Measurements from ENCODE around the gene MYBBP1A.
A peak's percentile ranks its signal among the peaks of the same experiment; 100 is the strongest.

Gene MYBBP1A

DNA sequence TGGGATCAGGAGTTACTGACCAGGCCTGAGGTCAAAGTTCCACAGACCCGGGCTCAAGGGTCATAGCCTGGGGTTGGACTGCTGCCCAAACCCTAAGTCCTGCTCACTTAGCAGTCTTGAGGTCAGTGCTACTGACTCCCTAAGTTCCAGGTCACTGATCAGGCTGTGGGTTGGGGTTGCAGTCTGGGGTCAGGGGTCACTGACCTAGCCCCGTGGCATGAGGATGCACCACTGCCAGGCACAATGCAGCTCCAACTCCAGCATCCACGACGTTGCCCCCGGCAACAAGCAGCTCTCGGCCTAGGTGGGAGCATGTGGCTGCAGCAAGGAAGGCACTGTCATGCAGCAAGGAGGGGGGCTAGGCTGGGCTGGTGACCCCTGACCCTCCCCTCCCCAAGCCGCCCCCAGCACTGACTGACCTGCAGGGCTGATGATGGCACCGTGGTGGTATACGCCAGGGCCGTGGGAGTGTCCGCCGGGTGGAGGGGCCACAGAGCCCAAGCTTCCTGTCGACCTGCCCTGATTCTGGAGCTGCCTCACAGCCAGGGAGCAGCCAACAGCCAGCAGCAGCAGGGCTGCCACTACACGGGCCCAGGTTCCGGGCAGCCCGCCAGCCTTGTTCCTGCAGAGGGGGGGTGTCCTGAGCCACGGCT, 4.1 kb upstream of the MYBBP1A start:
- no peak overlapping the region for H3K9ac ChIP-seq
- TF ChIP-seq Cebpa-rat (IDR thresholded peaks at IDR 0.05) = no peak
- peaks cover 20 to 56% (median 48%) of the 10 kb centered on the region in 10 experiments for H3K4me1 ChIP-seq
- H3K36me3 ChIP-seq = peaks cover 0 to under 1% (median 0%) of the 10 kb centered on the region in 11 experiments; a peak in 3 of 22 replicates
- H3K4me2 ChIP-seq = peak overlapping the region in 5 of 11 experiments; percentile 56 to 79 (median 71); a peak in 4 of 22 replicates
- H3K9me3 ChIP-seq (replicated peaks in 1 of 11) = no peaks in the 10 kb centered on the region
- H3K27me3 ChIP-seq = no peaks in the 10 kb centered on the region
- no peak overlapping the region for H3K4me3 ChIP-seq
- peaks cover 0 to 6% (median 0%) of the 10 kb centered on the region in 11 experiments; a peak in 4 of 22 replicates for H4K20me1 ChIP-seq
- H3K27ac ChIP-seq = no peak overlapping the region

DNA sequence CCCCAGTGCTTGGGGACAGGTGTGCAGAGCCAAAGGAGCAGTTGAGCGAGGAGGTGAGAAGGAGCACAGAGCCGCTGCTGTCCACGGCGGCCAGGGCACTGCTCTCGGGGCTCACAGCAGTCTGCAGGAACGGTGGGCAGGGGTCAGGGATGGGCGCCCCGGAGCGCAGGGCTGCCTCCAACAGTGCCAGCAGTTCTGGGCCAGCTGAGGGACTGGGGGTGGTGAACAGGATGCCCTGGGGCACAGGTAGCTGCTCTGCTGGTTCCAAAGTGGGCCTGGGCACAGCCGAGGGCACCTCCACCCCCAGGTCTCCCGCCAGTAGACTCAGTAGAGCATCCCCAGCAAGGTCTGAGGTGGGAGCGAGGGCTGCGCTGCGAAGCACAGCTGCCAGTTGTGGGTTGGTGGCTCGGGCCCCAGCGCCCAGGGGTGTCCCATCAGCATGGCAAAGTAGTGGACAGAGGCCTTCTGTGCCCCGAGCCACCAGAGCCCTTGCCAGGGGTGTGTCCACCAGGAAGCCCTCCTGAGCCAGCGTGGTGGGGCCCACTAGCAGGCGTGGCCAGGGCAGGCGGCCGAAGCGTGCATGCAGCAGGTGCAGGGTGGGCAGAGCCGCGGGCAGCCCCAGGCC, 3.3 kb upstream of the MYBBP1A start:
- H3K4me2 ChIP-seq = no peak overlapping the region
- peaks cover 0 to 14% (median 5%) of the 10 kb centered on the region in 11 experiments; a peak in 8 of 22 replicates for H4K20me1 ChIP-seq
- H3K27ac ChIP-seq = no peak overlapping the region
- H3K36me3 ChIP-seq = peaks cover 0 to 9% (median 6%) of the 10 kb centered on the region in 11 experiments; a peak in 15 of 22 replicates
- H3K4me1 ChIP-seq = peaks cover 28 to 64% (median 56%) of the 10 kb centered on the region in 10 experiments
- H3K9ac ChIP-seq = no peak overlapping the region
- H3K9me3 ChIP-seq (replicated peaks in 1 of 11) = no peaks in the 10 kb centered on the region
- H3K27me3 ChIP-seq = no peaks in the 10 kb centered on the region
- TF ChIP-seq Cebpa-rat (IDR thresholded peaks at IDR 0.05) = no peak
- no peak overlapping the region for H3K4me3 ChIP-seq

DNA sequence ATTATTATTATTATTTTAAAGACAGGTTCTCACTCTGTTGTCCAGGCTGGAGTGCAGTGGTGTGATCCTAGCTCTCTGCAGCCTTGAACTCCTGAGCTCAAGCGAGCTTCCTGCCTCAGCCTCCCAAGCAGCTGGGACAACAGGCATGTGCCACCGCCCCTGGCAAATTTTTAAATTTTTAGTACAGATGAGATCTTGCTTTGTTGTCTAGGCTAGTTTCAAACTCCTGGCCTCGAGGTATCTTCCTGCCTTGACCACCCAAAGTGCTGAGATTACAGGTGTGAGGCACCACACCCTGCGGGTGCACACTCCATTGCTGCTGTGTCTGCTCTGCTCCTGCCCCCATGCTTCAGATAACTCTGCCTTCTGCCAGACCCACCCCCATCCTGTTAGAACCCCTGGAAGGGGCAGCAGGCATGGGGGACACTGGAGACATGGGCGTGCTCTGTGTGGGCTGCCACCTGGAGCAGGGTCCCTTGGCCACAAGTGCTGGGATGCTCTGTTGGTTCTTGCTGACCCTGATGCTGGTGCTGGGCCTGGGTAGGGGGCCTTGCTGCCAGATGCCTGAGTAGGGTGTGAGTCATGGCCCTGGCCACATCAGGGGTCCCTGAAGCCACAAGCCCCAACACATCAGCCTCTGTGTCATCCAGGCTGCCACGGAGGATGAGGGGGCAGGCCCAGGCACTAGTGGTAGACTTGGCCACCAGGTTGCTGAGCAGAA, 2.6 kb upstream of the MYBBP1A start:
- peaks cover 30 to 67% (median 61%) of the 10 kb centered on the region in 10 experiments for H3K4me1 ChIP-seq
- H3K36me3 ChIP-seq = peaks cover 4 to 15% (median 13%) of the 10 kb centered on the region in 11 experiments; a peak in 21 of 22 replicates
- no peak overlapping the region for H3K4me2 ChIP-seq
- TF ChIP-seq Cebpa-rat (IDR thresholded peaks at IDR 0.05) = no peak
- H3K4me3 ChIP-seq = no peak overlapping the region
- H4K20me1 ChIP-seq = peaks cover 0 to 21% (median 9%) of the 10 kb centered on the region in 11 experiments; a peak in 8 of 22 replicates
- H3K27me3 ChIP-seq = no peaks in the 10 kb centered on the region
- H3K9ac ChIP-seq = no peak overlapping the region
- no peaks in the 10 kb centered on the region for H3K9me3 ChIP-seq (replicated peaks in 1 of 11)
- H3K27ac ChIP-seq = no peak overlapping the region

DNA sequence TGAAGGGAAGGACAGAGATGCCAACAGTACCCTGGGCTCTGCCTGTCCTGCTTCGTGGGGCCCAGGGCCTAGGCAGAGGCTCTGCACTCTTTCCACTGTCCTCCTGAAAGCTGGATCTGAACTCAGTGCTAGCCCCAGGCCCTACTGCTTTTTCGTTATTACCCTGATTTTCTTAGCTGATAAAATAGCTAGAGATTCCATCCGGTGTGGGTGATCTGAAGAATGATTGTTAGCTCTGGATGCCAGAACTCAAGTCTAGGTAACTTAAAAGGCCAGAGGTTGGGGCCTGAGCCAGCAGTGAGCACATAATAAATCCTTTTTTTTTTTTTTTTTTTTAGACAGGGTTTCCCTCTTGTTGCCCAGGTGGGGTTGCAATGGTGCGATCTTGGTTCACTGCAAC, 1.8 kb upstream of the MYBBP1A start:
- H3K4me2 ChIP-seq = no peak overlapping the region; a peak in 1 of 22 replicates
- no peak overlapping the region for H3K4me3 ChIP-seq
- H3K36me3 ChIP-seq = peaks cover 12 to 23% (median 21%) of the 10 kb centered on the region in 11 experiments
- no peak for TF ChIP-seq Cebpa-rat (IDR thresholded peaks at IDR 0.05)
- no peak overlapping the region; a peak in 1 of 22 replicates for H3K27ac ChIP-seq
- H3K9me3 ChIP-seq (replicated peaks in 1 of 11) = no peaks in the 10 kb centered on the region
- H4K20me1 ChIP-seq = peaks cover 0 to 29% (median 16%) of the 10 kb centered on the region in 11 experiments; a peak in 12 of 22 replicates
- H3K4me1 ChIP-seq = peaks cover 26 to 59% (median 53%) of the 10 kb centered on the region in 10 experiments
- H3K27me3 ChIP-seq = no peaks in the 10 kb centered on the region
- no peak overlapping the region for H3K9ac ChIP-seq

DNA sequence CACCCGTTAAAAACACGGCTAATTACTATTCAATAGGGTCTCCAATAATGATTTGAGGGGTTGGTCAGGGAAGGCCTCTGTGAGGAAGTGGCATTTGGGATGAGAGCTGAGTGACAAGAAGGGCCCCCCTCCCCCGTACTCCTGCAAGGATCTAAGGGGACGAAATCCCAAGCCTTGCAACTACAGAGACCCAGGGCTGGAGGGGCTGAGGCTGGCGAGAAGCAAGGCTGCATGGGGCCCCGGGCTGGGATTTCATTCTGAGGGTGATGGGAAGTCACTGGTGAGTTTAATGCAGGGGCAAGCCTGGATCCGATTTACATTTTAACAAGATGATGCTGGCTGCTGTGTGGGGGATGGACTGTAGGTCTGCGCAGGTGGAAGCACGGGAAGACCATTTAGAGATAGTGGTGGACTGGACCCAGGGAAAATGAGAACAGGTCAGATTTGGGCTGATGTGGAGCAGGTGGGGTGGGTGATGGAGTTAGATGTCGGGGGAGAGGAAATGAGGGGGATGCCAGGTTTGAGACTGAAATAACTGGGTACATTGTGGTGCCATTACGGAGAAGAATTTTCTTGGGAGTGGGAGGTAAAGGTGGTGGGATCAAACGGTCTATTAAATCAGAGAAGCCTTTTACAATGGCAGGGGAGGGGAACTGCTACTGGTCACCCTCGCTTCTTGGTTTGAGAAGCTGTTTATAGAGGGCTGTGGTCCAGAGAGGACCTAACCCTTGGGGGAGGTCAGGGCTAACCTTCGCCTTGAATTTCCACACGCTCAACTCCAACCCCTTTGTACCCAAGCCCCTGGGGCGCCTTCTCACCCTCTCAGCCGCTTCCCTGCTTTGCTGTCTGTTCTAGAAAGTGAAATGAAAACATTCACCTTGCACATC, 932 bp upstream of the MYBBP1A start:
- Histone ChIP-seq H3K27me3 (no peaks in the 10 kb centered on the region), H3K36me3 (peaks cover 21 to 32% (median 30%) of the 10 kb centered on the region in 11 experiments), H3K4me3 (peak overlapping the region; percentile 78 to 97 (median 92)), H3K4me2 (peak overlapping the region; percentile 82 to 98 (median 95)), H3K9me3 (replicated peaks in 1 of 11) (no peaks in the 10 kb centered on the region), H3K4me1 (peaks cover 24 to 51% (median 44%) of the 10 kb centered on the region in 10 experiments), H3K9ac (peak overlapping the region; percentile 72 to 92 (median 87); a peak in 21 of 22 replicates), H4K20me1 (peaks cover 0 to 37% (median 25%) of the 10 kb centered on the region in 11 experiments; a peak in 13 of 22 replicates), H3K27ac (peak overlapping the region; percentile 57 to 90 (median 85); a peak in 21 of 22 replicates)
- TF ChIP-seq Cebpa-rat (IDR thresholded peaks at IDR 0.05) = no peak

DNA sequence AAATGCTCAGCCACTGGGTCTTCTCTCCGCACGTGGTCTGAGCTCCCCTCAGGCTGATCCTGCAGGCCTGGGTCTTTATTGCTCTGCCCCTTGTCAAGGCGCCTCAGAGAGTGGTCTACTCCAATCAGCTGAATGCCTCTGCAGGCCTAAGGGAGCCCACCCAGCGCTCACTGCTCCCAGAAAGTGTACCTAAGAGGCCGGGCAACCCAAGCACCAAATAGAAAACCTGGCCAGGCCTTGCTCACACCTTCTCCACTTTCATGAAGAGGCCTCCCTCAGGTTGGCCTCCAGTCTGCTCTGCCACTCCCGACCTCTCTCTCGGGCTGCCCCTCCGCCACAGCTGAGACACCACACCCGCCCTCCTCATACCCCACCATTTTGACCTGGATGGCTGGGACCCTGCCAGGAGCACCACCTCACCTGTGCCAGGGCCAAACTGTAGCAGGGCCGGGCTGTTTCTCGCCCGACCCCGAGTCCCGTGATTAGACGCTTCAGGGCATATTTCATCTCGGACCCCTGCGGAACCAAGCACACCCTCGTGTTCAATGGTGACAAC, 665 bp downstream of the MYBBP1A start:
- H3K4me1 ChIP-seq = peaks cover 24 to 35% (median 28%) of the 10 kb centered on the region in 10 experiments
- H3K4me3 ChIP-seq = peak overlapping the region; percentile 78 to 97 (median 92)
- H3K9ac ChIP-seq = peak overlapping the region; percentile 77 to 92 (median 87)
- H4K20me1 ChIP-seq = peaks cover 0 to 53% (median 41%) of the 10 kb centered on the region in 11 experiments; a peak in 18 of 22 replicates
- H3K36me3 ChIP-seq = peaks cover 37 to 48% (median 46%) of the 10 kb centered on the region in 11 experiments
- H3K9me3 ChIP-seq (replicated peaks in 1 of 11) = no peaks in the 10 kb centered on the region
- H3K27me3 ChIP-seq = no peaks in the 10 kb centered on the region
- H3K27ac ChIP-seq = peak overlapping the region in 10 of 11 experiments; percentile 45 to 90 (median 86); a peak in 21 of 22 replicates
- no peak for TF ChIP-seq Cebpa-rat (IDR thresholded peaks at IDR 0.05)
- H3K4me2 ChIP-seq = peak overlapping the region; percentile 90 to 98 (median 95)

DNA sequence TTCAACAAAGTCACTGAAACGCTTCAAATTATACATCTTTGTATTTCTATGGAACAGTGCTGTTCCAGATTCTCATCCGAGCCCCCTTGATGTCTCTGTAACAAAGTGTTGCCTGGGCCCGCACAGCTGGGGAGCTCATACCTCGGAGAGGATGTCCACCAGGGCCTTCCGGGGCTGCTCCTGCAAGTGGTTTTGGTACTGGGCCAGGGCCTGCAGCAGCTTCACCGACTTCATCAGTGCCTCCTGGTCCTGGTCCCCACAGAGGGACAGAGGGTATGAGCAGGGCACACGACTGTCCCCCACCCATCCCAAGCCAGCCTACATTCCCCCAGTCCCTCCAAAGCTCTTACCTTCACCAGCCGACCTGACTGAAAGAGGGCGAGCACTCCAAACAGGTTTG, 1.5 kb downstream of the MYBBP1A start:
- Histone ChIP-seq H3K9ac (peak overlapping the region; percentile 77 to 92 (median 87)), H3K9me3 (replicated peaks in 1 of 11) (no peaks in the 10 kb centered on the region), H3K4me3 (peak overlapping the region; percentile 78 to 97 (median 92)), H3K36me3 (peaks cover 45 to 57% (median 54%) of the 10 kb centered on the region in 11 experiments), H3K4me2 (peak overlapping the region; percentile 90 to 98 (median 95)), H3K4me1 (peaks cover 24 to 31% (median 28%) of the 10 kb centered on the region in 10 experiments), H4K20me1 (peaks cover 0 to 62% (median 49%) of the 10 kb centered on the region in 11 experiments; a peak in 18 of 22 replicates), H3K27ac (peak overlapping the region in 3 of 11 experiments; percentile 85 to 89 (median 87); a peak in 6 of 22 replicates), H3K27me3 (no peaks in the 10 kb centered on the region)
- TF ChIP-seq Cebpa-rat (IDR thresholded peaks at IDR 0.05) = no peak

All from BLaER1 treated with 17β-estradiol and CSF1 and Interleukin-3, amounts not matched to agents 10 nM and 100 nM (cell line).